GM10248 (cell line): ENCODE data around the gene SLC39A6.
"Not testable (repeated sequence)": the region's sequence is repeated elsewhere in the genome, so short reads cannot be mapped to it uniquely, and the experiment has no call there.

ENCODE experiments used
- CTCF ChIA-PET: fragments of 300-600 bp; sonication (Branson Sonifier 250); formaldehyde crosslinking; extraction: SDS; loops from one replicate; lab custom pipeline; 2021; ENCODE audit warnings: antibody characterized with exemption; lab: Yijun Ruan, JAX
- POLR2A ChIA-PET: fragments of 350-650 bp; sonication (Branson Sonifier 250); formaldehyde crosslinking; extraction: SDS; loops from one replicate; lab custom pipeline; 2020; ENCODE audit warnings: antibody characterized with exemption; lab: Yijun Ruan, JAX
- DNase-seq: peaks from one replicate; pipeline ENCODE4 v3.0.0; 2012; ENCODE audit errors: extremely low spot score
- TF ChIP-seq, protein P1 (sequence below): IDR thresholded peaks from 2 replicates; pipeline ENCODE4 v1.5.1; 2012; ENCODE audit warnings: mild to moderate bottlenecking, low read depth; ENCODE audit errors: extremely low read depth, missing control alignments, control extremely low read depth

SLC39A6 gene

GRCh38 chr18:36067055-36067957 is 61.8 kb downstream of the SLC39A6 start, which contains the start of gene RPRD1A:
Gene RPRD1A, minus strand, starts transcription at chr18:36067559. Its CDS starts 155 bp downstream, at chr18:36067404.
- peak; percentile 97 for DNase-seq
- CTCF ChIA-PET = interaction anchor here (1.2 to 1.9 kb wide), 2 partner anchors 50 to 311 kb away, joined by 4 to 5 read pairs; no protein-coding TSS in a partner anchor
- TF ChIP-seq, protein P1, sequence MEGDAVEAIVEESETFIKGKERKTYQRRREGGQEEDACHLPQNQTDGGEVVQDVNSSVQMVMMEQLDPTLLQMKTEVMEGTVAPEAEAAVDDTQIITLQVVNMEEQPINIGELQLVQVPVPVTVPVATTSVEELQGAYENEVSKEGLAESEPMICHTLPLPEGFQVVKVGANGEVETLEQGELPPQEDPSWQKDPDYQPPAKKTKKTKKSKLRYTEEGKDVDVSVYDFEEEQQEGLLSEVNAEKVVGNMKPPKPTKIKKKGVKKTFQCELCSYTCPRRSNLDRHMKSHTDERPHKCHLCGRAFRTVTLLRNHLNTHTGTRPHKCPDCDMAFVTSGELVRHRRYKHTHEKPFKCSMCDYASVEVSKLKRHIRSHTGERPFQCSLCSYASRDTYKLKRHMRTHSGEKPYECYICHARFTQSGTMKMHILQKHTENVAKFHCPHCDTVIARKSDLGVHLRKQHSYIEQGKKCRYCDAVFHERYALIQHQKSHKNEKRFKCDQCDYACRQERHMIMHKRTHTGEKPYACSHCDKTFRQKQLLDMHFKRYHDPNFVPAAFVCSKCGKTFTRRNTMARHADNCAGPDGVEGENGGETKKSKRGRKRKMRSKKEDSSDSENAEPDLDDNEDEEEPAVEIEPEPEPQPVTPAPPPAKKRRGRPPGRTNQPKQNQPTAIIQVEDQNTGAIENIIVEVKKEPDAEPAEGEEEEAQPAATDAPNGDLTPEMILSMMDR = no peak
- POLR2A ChIA-PET = no interaction called here

DNA sequence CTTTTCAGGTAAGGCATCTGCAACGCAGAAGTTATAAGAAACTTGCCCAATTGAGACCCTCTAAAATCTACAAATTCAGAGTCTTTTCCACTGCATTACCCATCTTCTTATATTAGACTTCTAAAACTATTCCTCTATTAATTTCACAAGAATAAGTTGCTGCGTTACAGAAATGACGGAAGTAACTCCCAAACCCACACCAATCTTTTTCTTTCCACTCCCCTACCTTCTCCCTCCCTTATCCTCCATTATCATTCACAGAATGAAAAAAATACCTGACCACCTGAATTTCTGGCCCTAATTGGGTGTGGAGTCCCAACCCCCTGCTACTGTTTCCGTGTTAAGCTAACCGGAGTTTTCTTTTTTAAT is 62.5 kb downstream of the SLC39A6 start:
- TF ChIP-seq, protein P1 = no peak
- CTCF ChIA-PET = interaction anchor here (1.2 to 1.9 kb wide), 2 partner anchors 49 to 310 kb away, joined by 4 to 5 read pairs; no protein-coding TSS in a partner anchor
- peak; percentile 22 for DNase-seq
- POLR2A ChIA-PET = no interaction called here

GRCh38 chr18:36066001-36066400 is 63.1 kb downstream of the SLC39A6 start:
- TF ChIP-seq, protein P1 = no peak
- ChIA-PET POLR2A (no interaction called here), CTCF (interaction anchor here (1.0 to 1.9 kb wide), 2 partner anchors 13 to 310 kb away, joined by 3 to 4 read pairs; no protein-coding TSS in a partner anchor)
- DNase-seq = no peak

DNA sequence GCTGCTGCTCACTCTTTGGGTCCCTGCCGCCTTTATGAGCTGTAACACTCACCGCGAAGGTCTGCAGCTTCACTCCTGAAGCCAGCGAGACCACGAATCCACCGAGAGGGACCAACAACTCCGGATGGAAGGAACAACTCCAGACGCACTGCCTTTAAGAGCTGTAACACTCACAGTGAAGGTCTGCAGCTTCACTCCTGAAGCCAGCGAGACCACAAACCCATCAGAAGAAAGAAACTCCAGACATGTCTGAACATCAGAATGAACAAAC is 64.4 kb downstream of the SLC39A6 start:
- POLR2A ChIA-PET, DNase-seq: not testable (repeated sequence)
- CTCF ChIA-PET = interaction anchor here (1.0 to 4.0 kb wide), 3 partner anchors 9 to 48 kb away, joined by 3 to 15 read pairs (median 5); no protein-coding TSS in a partner anchor

DNA sequence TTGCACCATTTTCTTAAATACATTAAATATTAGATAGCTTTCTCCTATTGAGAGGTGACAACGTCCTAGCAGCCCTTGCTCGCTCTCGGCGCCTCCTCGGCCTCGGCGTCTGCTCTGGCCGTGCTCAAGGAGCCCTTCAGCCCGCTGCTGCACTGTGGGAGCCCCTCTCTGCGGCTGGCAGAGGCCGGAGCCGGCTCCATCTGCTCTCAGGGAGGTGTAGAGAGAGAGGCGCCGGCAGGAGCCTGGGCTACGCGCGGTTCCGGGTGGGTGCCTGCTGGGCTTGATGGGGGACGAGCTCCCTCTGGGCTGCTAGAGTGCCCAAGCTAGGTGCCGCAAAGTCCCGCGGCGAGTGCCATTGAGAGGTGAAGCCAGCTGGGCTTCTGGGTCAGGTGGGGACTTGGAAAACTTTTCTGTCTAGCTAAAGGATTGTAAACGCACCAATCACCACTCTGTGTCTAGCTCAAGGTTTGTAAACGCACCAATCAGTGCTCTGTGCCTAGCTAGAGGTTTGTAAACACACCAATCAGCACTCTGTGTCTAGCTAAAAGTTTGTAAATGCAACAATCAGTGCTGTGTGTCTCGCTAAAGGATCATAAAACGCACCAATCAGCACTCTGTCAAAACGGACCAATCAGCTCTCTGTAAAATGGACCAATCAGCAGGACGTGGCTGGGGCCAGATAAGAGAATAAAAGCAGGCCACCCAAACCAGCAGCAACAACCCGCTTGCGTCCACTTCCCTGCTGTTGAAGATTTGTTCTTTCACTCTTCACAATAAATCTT is 64.9 kb downstream of the SLC39A6 start:
- ChIA-PET POLR2A (no interaction called here), CTCF (interaction anchor here (1.0 to 4.0 kb wide), 3 partner anchors 10 to 47 kb away, joined by 3 to 15 read pairs (median 5); no protein-coding TSS in a partner anchor)
- no peak for DNase-seq
- TF ChIP-seq, protein P1 = no peak

DNA sequence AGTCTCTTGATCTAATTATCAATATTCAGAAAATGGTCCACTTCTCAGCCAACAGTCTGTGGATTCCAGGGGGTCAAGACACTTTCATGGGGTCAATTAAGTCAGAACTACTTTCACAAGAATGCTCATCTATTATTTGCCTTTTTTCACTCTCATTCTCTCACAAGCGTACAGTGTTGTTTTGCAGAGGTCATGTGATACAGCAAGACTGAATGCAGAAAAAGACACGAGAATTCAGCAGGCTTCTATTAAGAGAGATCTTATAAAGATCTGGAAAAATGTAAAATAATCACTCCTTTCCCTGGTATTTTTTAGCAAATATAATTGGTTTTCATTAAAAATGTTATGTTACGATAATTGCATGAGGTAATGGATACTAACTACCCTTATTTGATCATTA is 70.5 kb downstream of the SLC39A6 start:
- ChIA-PET POLR2A (no interaction called here), CTCF (no interaction called here)
- TF ChIP-seq, protein P1 = no peak
- no peak for DNase-seq
